B cell (primary cell): ENCODE data around the gene CALN1. TPM values are rescaled to one million over a fixed set of nuclear protein-coding genes. Genes with fewer than 3 reads are reported as not detected.

ENCODE experiments used
- ATAC-seq: fragments of 200-7000 bp; cut with Tn5 transposase; one replicate; pipeline ENCODE4 v1.10.0; 2021; ENCODE audit warnings: low read depth, mild to moderate bottlenecking, moderate number of reproducible peaks, moderate library complexity
- CTCF ChIA-PET: fragments of 350-600 bp; sonication (Branson Sonifier 250); formaldehyde crosslinking; loops from one replicate; lab custom pipeline; 2021; ENCODE audit warnings: antibody characterized with exemption, inconsistent platforms; lab: Charles Lee
- POLR2A ChIA-PET: fragments of 350-600 bp; sonication (Branson Sonifier 250); formaldehyde crosslinking; loops from one replicate; lab custom pipeline; 2021; ENCODE audit warnings: antibody characterized with exemption; lab: Charles Lee
- DNase-seq: peaks from one replicate; pipeline ENCODE4 v3.0.0; 2013
- H2AFZ ChIP-seq: 2 replicates; pipeline ENCODE4 v1.6.1; 2012; ENCODE audit warnings: mild to moderate bottlenecking, low read depth, low read length; ENCODE audit not compliant: insufficient read depth, poor library complexity, severe bottlenecking
- H3K27ac ChIP-seq, 2 donors: 1 replicate in 1 of 2; 2 replicates in 1 of 2; pipeline ENCODE4 v1.5.1; 2012 to 2013; ENCODE audit warnings: low read length in 2 of 2, mild to moderate bottlenecking in 2 of 2, moderate library complexity in 1 of 2
- H3K27me3 ChIP-seq, 4 experiments: fragments of 200-600 bp in 1 of 4; sonication (generic) in 1 of 4; replicated peaks in 1 of 4; 1 replicate in 2 of 4; 2 replicates in 2 of 4; pipeline versions ENCODE4 v1.6.1 to v1.7.0; 2013 to 2016; ENCODE audit warnings: low read length in 3 of 4, mild to moderate bottlenecking in 2 of 4, mixed read lengths in 1 of 4, moderate library complexity in 1 of 4; ENCODE audit not compliant: insufficient read depth in 4 of 4, control insufficient read depth in 3 of 4; ENCODE audit errors: control extremely low read depth in 1 of 4
- H3K36me3 ChIP-seq, 2 experiments: replicated peaks in 1 of 2; 1 replicate in 1 of 2; 2 replicates in 1 of 2; pipeline versions ENCODE4 v1.6.1 to v1.7.1; 2013; ENCODE audit warnings: low read length in 1 of 2; ENCODE audit not compliant: insufficient read depth in 2 of 2, control insufficient read depth in 1 of 2; ENCODE audit errors: control extremely low read depth in 1 of 2, extremely low read depth in 1 of 2
- H3K4me1 ChIP-seq, 2 donors: fragments of 200-600 bp in 1 of 2; sonication (generic) in 1 of 2; 1 replicate in 1 of 2; 2 replicates in 1 of 2; pipeline versions ENCODE4 v1.5.1 to v1.6.1; 2013 to 2017; ENCODE audit warnings: low read length in 2 of 2; ENCODE audit not compliant: control insufficient read depth in 2 of 2, insufficient read depth in 2 of 2
- H3K4me2 ChIP-seq: replicated peaks from 2 replicates; pipeline ENCODE3; 2012; ENCODE audit warnings: mild to moderate bottlenecking, low read depth, low read length; ENCODE audit not compliant: poor library complexity, severe bottlenecking
- H3K4me3 ChIP-seq, 5 experiments: fragments of 200-600 bp in 1 of 5; sonication (generic) in 1 of 5; 1 replicate in 3 of 5; 2 replicates in 2 of 5; pipeline versions ENCODE4 v1.5.1 to v1.7.0; 2011 to 2016; ENCODE audit warnings: low read length in 4 of 5, mild to moderate bottlenecking in 4 of 5, low read depth in 2 of 5, control low read depth in 1 of 5, moderate library complexity in 1 of 5; ENCODE audit not compliant: insufficient read depth in 1 of 5; ENCODE audit errors: control extremely low read depth in 1 of 5, extremely low read depth in 1 of 5
- H3K79me2 ChIP-seq: fragments of 200-600 bp; sonication (generic); one replicate; pipeline ENCODE4 v1.6.0; 2016; ENCODE audit warnings: low read length; ENCODE audit not compliant: control insufficient read depth, insufficient read depth
- H3K9ac ChIP-seq: fragments of 200-600 bp; sonication (generic); 2 replicates; pipeline ENCODE4 v1.6.1; 2017; ENCODE audit warnings: mild to moderate bottlenecking, low read length, moderate library complexity
- H3K9me3 ChIP-seq, 3 donors: one replicate each; pipeline versions ENCODE4 v1.6.1 to v1.7.1; 2013; ENCODE audit warnings: low read length in 2 of 3; ENCODE audit not compliant: control insufficient read depth in 2 of 3, insufficient read depth in 1 of 3; ENCODE audit errors: control extremely low read depth in 1 of 3
- H4K20me1 ChIP-seq: 2 replicates; pipeline ENCODE4 v1.6.0; 2012; ENCODE audit warnings: mild to moderate bottlenecking, low read length; ENCODE audit not compliant: insufficient read depth, control insufficient read depth, poor library complexity, severe bottlenecking
- H3K27ac Mint-ChIP-seq: one replicate; pipeline ENCODE4 v1.8.0; 2021; ENCODE audit warnings: mixed read lengths
- H3K27me3 Mint-ChIP-seq: one replicate; pipeline ENCODE4 v1.8.0; 2021; ENCODE audit warnings: mixed read lengths
- H3K4me1 Mint-ChIP-seq: one replicate; pipeline ENCODE4 v1.8.0; 2021; ENCODE audit warnings: mixed read lengths
- H3K4me3 Mint-ChIP-seq: one replicate; pipeline ENCODE4 v1.8.0; 2021; ENCODE audit warnings: mixed read lengths
- H3K9me3 Mint-ChIP-seq: one replicate; pipeline ENCODE4 v1.8.0; 2022; ENCODE audit warnings: mixed read lengths; ENCODE audit not compliant: insufficient read depth
- EZH2 ChIP-seq: IDR thresholded peaks from 2 replicates; pipeline ENCODE4 v1.6.1; 2012; ENCODE audit warnings: borderline replicate concordance, low read depth, mild to moderate bottlenecking, moderate library complexity, low read length; ENCODE audit not compliant: insufficient read depth, poor library complexity, severe bottlenecking
- WGBS: methylation state at CpG from one replicate; pipeline ENCODE4 v1.1.5; 2013; ENCODE audit warnings: missing lambda C conversion rate; ENCODE audit not compliant: insufficient coverage; 5-methylcytosine and 5-hydroxymethylcytosine counted together
- intact Hi-C: fragments of 100-400 bp; cut with micrococcal nuclease; formaldehyde crosslinking; loops from one replicate; pipeline ENCODE4 v1.10.0; 2022
- polyA plus RNA-seq: library from polyadenylated mRNA; depleted of rRNA; stranded (reverse); fragments of >200 nt; gene quantifications from 2 replicates; pipeline ENCODE4 v1.2.3, GENCODE V29; 2012
- total RNA-seq, 2 donors: library from RNA; stranded (reverse); fragments of 120-200 nt in 1 of 2; gene quantifications; 1 replicate in 1 of 2; 2 replicates in 1 of 2; pipeline versions ENCODE4 v1.2.3 to v1.2.4, GENCODE V29; 2013 to 2022
- TF ChIP-seq, protein P1 (sequence below): fragments of 200-600 bp; IDR thresholded peaks from one replicate; pipeline ENCODE4 v1.8.0; 2022; ENCODE audit warnings: antibody characterized with exemption, mild to moderate bottlenecking

CALN1 gene
- total and polyA plus RNA-seq, 2 donors (not counting 1 experiment from before 2014, with no cell fraction given): not detected

DNA sequence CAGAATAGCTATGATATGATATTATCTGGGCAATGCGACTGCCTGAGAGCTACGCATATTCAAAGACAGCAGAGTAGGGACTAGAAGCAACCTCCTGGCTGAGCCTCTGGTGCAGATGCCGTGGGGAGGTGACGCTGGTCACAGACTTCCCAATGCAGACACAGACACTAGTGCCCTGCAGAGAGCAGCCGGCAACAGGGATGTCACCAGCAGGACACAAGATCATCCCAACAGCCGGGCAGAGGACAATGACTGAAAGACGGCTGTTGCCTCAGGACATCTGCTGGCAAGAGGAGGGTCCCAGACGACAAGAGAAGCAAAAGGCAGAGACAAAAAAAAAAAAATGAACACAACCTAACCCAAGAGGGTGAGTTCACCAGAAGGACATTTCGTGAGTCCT lies 104.6 kb downstream of the CALN1 start:
- Histone ChIP-seq H3K9me3 (peaks cover 0 to 6% (median 0%) of the 10 kb centered on the region in 3 donors), H3K79me2 (no peaks in the 10 kb centered on the region), H3K4me1 (no peaks in the 10 kb centered on the region), H4K20me1 (no peaks in the 10 kb centered on the region), H3K4me2 (no peak overlapping the region), H3K9ac (no peak overlapping the region), H3K27me3 (no peaks in the 10 kb centered on the region), H3K36me3 (no peaks in the 10 kb centered on the region), H3K4me3 (no peak overlapping the region), H2AFZ (no peak overlapping the region), H3K27ac (no peak overlapping the region)
- ChIA-PET POLR2A (no interaction called here), CTCF (no interaction called here)
- 96% methylated on average over 9 of the region's 9 CpGs for WGBS
- Mint-ChIP-seq H3K27ac (no peak overlapping the region), H3K4me3 (no peak overlapping the region), H3K4me1 (no peaks in the 10 kb centered on the region), H3K9me3 (no peaks in the 10 kb centered on the region), H3K27me3 (no peaks in the 10 kb centered on the region)
- intact Hi-C loops: no loop called here
- TF ChIP-seq, protein P1, sequence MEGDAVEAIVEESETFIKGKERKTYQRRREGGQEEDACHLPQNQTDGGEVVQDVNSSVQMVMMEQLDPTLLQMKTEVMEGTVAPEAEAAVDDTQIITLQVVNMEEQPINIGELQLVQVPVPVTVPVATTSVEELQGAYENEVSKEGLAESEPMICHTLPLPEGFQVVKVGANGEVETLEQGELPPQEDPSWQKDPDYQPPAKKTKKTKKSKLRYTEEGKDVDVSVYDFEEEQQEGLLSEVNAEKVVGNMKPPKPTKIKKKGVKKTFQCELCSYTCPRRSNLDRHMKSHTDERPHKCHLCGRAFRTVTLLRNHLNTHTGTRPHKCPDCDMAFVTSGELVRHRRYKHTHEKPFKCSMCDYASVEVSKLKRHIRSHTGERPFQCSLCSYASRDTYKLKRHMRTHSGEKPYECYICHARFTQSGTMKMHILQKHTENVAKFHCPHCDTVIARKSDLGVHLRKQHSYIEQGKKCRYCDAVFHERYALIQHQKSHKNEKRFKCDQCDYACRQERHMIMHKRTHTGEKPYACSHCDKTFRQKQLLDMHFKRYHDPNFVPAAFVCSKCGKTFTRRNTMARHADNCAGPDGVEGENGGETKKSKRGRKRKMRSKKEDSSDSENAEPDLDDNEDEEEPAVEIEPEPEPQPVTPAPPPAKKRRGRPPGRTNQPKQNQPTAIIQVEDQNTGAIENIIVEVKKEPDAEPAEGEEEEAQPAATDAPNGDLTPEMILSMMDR: no peak
- no peak for TF ChIP-seq EZH2
- ATAC-seq (no peak), DNase-seq (no peak)

DNA sequence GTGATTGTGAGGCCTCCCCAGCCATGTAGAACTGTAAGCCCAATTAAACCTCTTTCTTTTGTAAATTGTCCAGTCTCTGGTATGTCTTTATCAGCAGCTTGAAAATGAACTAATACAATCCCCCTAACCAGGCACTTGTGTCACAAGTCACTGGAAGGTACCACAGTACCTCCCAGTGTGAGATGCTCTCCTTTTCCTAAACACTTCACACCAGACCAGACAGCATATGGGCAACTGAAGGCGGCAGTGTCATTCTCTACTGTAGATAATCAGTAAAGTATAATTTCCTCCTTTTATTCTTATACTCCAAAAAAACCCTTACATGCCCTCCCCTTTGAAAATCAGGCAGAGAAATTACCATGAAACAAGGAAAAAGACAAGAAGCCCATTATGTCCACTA lies 113.2 kb downstream of the CALN1 start:
- Histone ChIP-seq H3K4me3 (no peak overlapping the region), H3K9me3 (peaks cover 0 to under 1% (median 0%) of the 10 kb centered on the region in 3 donors), H3K4me1 (no peaks in the 10 kb centered on the region), H4K20me1 (no peaks in the 10 kb centered on the region), H3K9ac (no peak overlapping the region), H3K27ac (no peak overlapping the region), H3K79me2 (no peaks in the 10 kb centered on the region), H3K36me3 (no peaks in the 10 kb centered on the region), H2AFZ (no peak overlapping the region), H3K4me2 (no peak overlapping the region), H3K27me3 (no peaks in the 10 kb centered on the region)
- WGBS: no CpG with 5 or more reads among the region's 1 CpG
- Mint-ChIP-seq H3K4me1 (no peaks in the 10 kb centered on the region), H3K27me3 (no peaks in the 10 kb centered on the region), H3K4me3 (no peak overlapping the region), H3K9me3 (no peaks in the 10 kb centered on the region), H3K27ac (no peak overlapping the region)
- ChIA-PET POLR2A (no interaction called here), CTCF (no interaction called here)
- intact Hi-C loops: no loop called here
- no peak for DNase-seq
- TF ChIP-seq, protein P1: no peak
- no peak for TF ChIP-seq EZH2
- no peak for ATAC-seq
